Endometrium (tissue), 2 donors: ENCODE data around the gene MRPS10.
"Not testable (repeated sequence)": the region's sequence is repeated elsewhere in the genome, so short reads cannot be mapped to it uniquely, and the experiment has no call there.

Source experiments
- FAIRE-seq: peaks from 2 replicates; lab custom pipeline; 2012; peaks lifted over from hg19 to GRCh38; lab: Jason Lieb, UNC
- donor health status: control.
- donor health status: control.

The MRPS10 gene

DNA sequence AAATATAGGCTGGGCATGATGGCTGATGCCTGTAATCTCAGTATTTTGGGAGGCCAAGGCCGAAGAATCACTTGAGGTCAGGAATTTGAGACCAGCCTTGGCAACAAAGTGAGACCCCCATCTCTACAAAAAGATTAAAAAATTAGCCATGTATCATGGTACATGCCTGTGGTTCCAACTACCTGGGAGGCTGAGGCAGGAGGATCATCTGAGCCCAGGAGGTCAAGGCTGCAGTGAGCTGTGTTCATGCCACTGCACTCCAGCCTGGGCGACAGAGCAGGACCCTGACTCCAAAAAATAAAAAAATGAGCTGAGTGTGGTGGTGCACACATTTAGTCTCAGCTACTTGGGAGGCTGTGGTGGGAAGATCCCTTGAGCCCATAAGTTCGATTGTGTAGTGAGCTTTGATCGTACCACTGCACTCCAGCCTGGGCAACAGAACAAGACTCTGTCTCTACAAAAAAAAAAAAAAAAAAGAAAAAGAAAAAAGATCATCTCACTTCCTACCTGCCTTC, 12.8 kb downstream of the MRPS10 start:
- FAIRE-seq = no peak

DNA sequence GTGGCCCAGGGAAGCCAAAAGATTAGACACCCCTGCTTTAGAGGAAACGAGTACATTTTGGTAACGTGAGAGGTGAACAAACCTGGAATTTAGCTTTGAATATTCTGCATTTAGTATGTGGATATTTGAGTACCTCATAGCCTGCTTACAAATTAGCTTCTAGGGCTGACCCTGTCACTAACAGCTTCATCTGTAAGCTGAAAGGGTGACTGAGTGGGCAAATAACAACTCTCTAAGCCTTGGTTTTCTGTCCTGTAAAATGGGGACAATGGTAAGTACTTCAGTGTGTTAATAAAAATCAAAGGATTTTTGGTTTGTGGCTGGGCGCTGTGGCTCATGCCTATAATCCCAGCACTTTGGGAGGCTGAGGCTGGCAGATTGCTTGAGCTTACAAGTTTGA, 14.5 kb downstream of the MRPS10 start:
- no peak for FAIRE-seq

DNA sequence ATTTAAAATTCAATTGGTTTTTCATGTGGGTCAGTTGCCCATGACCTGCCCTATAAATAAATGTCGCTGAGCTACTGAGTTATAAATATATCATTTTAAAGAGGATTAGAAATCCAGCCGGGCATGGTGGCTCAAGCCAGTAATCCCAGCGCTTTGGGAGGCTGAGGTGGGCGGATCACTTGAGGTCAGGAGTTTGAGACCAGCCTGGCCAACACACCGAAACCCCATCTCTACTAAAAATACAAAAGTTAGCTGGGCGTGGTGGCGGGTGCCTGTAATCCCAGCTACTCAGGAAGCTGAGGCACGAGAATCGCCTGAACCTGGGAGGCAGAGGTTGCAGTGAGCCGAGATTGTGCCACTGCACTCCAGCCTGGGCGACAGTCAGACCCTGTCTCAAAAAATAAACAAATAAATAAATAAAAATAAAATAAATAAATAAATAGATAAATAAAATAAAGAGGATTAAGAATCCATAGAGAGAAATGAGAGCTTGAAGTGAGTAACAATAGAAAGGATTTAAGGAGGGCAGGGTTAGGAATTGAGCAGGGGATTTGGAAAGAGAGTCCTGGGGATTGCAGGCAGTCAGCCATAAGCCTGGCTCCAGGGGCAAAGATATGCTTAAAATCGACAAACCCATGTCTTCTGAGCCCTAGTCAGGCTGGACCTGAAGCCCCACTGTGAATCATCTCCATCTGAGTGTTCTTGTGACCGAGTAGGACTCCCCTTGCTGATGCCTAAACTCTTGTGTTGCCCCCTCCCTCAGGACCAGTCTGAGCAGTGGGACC, 15.3 kb downstream of the MRPS10 start:
- FAIRE-seq = not testable (repeated sequence)

DNA sequence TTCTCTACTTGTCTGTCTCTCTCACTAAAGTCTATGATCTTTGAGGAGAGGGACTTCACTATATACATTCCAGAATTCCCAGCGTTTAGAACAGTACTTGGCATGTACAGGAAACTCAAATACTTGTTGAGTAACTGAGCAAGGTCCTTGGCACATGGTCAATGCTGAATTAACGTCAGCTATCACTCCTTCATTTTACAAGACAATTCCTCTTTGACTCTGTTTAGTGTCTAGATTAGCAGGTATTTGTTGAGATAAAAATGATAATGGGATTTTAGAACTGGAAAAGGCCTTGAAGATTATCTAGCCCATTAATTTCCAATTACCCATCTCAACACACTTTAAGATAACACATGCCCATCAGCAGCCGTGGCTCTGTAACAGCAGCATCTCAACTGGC, 16.3 kb downstream of the MRPS10 start:
- no peak for FAIRE-seq

DNA sequence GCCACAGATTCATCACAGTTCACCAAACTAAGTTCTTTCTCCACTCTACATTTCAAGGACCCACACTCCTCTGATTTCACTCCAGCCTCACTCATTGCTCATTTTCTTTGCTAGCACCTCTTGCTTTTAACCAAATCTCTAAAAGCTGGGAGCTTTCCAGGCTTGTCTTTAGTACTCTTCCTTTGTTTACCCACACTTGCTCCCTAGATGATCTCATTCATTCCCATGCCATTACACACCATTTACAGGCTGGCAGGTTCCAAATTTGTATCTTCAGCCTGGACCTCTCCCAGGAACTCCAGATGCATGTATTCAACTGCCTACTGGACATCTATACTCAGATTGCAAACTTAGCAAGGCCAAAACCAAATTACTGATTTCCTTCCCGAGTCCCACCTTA, 17.6 kb downstream of the MRPS10 start:
- FAIRE-seq = no peak

DNA sequence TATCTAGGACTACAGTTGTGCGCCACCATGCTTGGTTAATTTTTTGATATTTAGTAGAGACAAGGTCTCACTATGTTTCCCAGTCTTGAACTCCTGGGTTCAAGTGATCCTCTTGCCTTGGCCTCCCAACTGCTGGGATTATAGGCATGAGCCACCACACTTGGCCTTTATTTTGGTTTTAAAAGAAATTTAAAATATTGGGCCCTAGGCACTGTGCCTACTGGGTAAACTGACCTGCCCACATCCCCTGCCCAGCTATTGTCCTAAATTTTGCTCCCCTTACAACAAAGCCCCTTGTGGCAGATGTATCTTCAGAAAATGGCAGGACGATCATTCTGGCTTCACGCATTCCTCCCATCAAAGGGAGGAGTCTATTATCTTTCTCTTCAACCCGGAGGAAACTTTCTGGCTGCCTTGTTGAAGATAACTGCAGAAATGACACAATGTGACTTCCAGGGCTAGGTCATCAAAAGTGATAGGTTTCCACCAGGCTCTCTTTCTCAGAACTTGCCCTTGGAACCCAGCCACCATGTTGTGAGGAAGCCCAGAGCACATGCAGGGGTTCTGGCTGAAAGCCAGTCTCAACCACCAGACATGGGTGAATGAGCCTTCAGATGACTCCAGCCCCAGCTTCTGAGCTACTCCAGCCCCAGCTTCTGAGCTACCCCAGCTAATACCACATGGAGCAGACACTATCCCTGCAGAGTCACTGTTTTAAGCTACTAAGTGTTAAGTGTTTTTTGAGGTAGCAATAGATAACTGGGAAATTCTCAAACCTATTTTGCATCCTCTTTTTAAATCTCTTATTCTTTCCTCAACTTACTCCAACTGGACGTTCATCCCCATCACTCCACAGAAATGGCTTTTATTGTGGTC, 18.3 kb downstream of the MRPS10 start:
- FAIRE-seq = no peak

DNA sequence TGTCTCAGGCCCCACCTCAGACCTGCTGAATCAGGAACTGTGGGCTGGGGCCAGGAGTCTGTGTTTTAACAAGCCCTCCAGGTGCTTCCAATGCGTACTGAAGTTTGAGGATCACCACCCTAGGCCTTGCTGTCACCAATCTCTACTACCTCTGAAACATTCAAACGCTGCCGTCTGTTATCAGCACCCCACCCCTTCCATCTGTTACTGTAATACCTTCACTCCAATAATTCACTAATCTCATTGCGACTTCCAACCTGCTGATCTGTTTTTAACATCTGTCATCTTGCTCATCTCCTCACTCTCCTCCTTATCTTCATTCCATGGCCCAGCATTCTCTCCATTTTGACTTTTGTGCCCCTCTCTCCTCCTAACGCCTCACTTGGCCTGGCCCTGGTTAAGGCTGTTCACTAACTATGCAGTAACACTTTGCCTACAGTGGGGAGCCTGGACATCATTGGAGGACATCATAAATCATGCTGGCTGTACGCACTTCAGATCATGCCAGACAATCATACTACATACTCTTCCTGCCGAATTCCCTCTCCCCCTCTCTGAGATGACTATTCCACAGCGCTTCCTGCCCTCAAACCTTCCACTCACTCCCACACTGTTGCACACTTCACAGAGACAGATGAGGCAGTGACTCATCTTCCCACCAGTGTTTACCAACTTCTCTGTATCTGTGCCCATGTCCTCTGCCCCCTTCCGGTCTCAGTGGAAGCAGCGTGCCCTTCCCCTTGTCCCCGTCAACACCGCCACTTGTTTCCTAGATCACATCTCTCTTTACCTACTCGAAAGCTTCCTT, 19.9 kb downstream of the MRPS10 start:
- FAIRE-seq = no peak

DNA sequence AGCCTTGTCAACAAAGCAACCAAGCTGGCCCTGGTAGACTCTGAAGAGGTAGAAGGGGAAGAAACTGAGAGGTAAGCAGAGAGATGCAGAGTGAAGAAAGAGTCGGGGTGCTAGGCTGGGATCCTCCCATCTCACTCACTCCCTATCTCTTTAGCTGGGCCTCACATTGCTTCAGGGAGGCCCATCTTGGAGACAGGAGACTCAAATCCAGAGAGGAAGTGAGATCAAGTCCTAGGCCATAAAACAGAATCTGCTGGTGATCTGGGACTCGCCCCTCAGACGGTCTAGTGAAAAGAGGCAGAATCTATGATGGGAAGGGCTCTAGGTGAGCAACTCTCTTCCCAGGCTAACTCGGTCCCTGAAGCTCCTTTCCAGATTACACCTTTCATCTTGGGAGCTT, 22.2 kb downstream of the MRPS10 start:
- no peak for FAIRE-seq

DNA sequence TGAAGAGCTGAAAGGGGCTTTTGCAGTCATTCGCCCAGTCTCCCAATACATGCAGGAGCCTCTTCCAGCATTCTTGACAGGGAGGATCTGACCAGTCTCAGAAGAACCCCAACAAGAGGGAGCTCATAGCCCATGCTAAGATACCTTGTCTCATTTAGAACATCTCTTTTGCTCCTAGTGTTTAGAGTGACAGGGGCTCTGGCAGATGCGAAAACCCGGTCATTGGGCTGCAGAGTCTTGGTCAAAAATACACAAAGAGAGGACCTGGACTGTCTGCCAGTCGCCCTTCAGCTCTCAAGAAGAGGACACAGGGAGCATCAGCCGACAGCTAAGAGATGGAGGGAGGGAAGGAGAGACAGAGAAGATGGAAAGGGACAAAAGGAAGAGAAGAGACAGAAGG, 23.6 kb downstream of the MRPS10 start:
- no peak for FAIRE-seq

DNA sequence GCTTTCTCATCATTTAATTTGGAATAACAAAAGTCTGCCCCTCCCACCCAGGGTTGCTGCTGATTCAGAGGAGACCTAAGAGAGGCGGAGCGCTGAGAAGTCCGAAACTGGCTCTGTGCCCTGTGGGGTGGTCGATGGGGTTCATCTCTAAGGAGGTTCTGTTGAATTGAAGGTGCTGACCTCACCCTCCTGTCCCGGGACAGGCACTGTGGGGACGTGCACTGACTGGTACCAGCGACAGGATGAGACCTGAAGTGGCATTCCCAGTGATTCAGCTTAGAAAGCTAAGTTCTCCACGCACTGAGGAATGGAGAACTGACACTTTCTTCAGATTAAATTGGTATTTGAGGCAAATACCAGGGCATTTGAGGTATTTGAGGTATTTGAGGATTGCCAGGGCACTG, 24.2 kb downstream of the MRPS10 start:
- no peak for FAIRE-seq

DNA sequence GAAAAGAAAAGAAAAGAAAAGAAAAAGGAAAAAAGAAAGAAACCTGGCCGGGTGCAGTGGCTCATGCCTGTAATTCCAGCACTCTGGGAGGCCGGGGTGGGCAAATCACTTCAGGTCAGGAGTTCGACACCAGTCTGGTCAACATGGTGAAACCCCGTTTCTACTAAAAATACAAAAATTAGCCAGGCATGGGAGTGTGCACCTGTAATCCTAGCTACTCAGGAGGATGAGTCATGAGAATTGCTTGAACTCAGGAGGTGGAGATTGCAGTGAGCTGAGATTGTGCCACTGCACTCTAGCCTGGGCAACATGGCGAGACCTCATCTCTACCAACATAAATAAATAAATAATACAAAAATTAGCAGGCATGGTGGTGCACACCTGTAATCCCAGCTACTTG, 25.3 kb downstream of the MRPS10 start:
- not testable (repeated sequence) for FAIRE-seq

DNA sequence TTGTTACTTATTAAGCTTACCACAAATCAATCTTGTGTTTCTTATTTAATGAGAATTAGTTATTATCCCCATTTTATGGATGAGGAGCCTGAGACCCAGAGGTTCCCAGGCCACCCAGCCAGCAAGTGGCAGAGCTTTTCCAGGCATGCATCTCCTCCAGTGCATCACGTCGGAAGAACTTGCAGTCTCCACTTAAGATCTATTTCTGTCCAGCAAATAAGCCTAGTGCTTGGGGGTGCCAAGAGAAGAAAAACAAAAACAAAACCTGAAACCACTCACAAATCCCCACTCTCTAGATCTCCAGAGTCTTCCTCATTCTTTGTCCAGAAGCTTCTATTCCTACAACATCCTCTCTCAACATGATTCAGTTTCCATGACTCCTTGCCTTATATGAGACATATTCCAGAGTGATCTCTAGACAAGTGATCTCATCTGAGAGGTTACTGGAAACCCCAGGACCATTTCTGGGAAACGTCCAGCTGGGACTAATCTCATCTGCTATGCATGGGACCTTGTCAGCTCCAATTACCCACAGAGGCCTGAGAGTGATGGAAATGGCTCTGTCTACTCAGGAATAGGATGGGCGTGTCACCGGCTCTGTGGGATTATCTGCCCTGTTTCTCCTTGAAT, 27.0 kb downstream of the MRPS10 start:
- FAIRE-seq = no peak

DNA sequence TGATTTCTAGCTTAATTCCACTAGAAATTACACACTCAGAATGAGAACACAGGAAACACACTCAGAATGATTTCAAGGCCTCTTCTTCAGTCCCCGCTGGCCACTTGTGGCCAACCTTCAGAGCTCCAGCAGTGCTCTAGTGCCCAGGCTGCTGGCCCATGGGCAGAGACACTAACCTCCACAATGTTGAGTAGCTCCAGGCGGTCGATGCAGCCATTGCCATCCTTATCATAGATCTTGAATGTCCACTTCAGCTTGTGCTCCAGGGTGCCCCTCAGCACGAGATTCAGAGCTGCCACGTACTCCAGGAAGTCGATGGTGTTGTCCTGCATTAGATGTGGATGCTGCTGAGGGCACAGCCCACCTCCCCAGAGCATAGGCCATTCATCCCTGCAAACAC, 29.3 kb downstream of the MRPS10 start:
- FAIRE-seq = no peak

DNA sequence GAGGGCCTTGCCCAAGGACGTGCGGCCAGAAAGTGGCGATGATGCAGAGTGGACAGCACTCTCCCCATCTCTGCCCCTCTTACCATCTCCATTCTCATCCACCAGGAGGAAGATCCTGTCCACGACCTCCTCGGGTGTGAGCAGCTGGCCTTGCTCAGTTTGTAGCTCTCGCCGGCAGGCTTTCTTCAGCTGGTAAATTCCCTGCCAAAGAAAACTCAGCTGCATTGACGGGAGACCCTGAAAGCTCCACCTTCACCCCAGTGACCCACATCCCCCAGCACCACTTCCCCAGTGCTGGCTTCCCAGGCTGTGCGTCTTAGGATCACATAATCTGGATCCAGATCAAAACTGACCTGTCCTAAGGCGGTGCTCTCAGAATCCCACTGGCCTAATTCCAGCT, 32.1 kb downstream of the MRPS10 start:
- FAIRE-seq = no peak

DNA sequence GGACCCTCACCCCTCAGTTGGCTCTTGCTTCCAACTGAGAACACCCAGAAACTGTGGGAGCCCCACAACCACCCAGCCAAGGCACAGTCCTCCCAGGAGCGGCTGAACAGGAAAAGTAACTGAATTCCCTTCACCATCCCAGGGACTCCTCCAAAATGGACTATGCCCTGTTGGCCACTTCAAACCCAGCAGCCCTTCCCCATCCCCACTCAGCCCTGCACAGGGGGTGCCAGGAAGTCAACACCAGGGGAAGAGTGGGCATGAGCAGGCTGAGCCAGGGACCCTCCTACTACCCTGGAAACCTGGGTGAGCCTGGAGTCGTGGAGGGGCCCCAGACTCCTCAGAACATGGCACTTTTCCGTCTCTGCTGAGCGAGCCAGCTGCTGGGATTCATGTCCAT, 33.2 kb downstream of the MRPS10 start:
- FAIRE-seq = no peak

DNA sequence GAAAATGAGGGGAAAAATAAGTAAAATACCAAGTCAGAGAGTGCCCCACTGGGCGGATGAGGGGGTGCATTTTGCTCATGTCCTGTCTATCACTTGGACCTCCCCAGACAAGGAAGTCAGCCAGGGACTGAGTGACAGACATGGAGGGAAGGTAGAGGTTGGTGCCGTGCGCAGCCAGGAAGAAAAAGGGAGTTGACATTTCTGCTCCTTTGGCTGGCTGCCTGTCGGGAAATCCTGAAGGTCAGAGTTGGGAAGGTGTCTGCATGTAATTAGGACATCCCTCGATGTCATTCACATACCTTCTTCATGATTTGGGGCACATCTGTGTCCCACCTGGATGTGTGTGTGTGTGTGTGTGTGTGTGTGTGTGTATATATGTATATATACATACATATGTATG, 35.6 kb downstream of the MRPS10 start:
- FAIRE-seq = no peak

DNA sequence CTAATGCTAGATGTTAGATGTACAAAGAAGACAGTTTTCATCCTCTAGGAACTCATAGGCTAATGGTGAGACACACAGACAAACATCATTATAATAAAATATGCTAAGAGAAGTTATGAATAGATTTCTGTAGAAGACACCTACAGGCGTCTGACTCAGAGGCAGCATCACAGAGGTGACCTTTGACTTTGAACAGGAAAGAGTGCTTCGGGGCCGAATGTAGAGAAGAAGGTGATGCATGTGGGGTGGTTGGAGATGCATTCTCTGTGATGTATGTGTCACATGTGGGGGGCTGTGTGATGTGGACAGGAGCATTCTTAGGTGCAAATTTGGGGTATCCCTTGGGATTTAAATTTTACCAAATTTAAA, 37.7 kb downstream of the MRPS10 start:
- FAIRE-seq = no peak

DNA sequence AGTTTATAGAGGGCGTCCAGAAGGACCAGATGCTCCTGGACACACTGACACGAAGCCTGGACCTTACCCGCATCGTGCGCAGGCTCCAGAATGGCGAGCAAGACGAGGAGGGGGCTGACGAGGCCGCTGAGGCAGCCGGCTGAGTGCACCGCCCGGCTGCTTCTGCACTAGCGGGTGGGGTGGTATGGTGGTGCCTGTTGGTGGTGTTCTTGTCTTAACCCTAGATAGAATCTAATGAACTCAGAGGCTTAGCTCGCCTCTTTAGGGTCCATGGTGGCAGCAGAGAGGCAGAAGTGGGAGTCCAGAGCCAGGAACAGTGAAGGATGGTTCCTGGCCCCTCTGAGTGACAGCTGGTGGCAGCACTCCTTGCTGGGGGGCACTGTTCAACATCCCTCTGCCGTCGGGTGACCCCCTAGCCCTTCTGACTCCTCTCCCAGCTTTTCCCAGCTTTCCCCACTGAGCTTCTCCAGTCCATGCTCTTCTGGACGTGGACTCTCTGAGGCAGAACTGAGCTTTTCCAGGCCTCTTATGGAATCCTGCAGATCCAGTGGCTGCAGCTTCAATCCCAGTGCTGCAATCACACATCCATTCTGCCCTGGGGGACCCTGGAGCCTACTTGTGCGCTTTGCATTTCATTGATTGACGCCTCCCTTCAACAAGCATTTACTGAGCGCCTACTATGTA, 38.3 kb downstream of the MRPS10 start:
- FAIRE-seq = no peak

DNA sequence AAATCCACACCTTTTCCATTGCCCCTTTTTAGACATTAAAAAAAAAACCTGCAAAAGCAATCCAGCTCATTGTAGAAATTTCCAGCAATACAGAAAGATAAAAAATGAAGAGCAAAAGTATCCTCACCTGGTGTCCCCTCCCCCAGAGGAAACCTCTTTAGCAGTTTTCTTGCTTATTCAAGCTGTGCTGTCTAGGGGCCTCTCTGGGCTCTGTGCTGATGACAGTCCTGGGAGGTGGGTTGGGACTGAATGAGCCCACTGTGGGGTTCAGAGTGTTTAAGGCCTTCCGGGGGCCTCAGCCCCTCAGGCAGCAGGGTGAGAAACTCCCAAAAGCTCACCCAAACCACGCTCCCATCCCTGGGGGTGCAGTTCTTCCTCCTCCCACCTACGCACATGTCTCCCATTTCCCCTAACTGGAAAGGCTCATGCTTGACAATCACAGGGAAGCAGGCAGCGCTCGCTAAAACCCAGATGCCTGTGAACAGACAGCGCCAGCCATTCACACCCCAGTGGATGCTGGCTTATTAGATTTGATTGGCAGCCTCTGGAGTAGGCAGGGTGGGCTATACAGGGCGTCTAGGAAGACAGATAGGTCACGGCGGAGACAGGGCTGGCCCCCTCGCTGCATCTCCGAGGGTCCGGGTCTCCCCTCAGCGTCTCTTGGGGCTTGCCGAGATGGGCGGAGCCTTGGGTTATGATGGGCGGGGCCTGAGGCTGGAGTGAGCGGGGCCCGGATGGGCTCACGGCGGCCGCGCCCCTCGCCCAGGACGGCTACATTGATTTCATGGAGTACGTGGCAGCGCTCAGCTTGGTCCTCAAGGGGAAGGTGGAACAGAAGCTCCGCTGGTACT, 39.9 kb downstream of the MRPS10 start:
- no peak for FAIRE-seq

DNA sequence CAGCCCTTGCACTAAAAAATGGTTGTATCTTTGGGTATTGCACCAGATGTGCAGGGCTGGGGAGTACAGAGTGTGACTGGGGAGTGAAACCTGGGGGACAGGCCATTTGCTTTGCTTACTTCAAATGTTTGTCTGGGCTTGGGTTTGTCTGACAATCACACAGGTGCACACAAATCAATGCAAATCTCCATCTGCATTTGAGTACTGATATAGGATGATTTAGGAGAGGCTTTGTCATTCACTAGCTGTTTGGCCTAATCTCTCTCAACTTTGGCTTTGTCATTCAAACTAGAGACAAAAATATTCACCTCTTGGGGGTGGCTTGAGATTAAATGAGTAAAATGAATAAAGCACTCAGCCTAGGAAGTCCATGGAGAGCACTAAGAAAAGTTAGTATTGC, 40.7 kb downstream of the MRPS10 start:
- no peak for FAIRE-seq

DNA sequence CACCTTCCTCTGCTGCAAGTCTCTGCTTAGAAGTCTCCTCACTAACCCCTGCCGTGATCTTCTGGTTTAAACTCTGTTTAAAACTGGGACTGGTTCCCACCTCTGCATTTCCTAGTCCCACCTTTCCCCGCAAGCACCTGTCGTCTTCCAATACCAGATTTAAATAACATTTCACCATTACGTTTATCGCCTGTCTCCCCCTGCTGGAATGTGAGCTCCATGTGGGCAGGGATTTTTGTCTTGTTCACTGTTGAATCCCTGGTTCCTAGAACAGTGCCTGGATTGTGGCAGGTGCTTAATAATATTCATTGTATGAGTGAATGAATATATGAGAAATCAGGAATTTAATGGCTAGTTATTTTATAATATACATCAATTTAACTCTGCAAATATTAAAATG, 41.8 kb downstream of the MRPS10 start:
- no peak for FAIRE-seq
